HG02571 (cell line): ENCODE results near the gene LMCD1.
A peak's percentile ranks its signal among the peaks of the same experiment; 100 is the strongest.

Source experiments
- ATAC-seq: cut with Tn5 transposase; IDR thresholded peaks from one replicate; pipeline ENCODE4 v1.9.1; 2021; ENCODE audit warnings: mild to moderate bottlenecking, moderate library complexity; ENCODE audit not compliant: unreplicated experiment

LMCD1 gene

DNA sequence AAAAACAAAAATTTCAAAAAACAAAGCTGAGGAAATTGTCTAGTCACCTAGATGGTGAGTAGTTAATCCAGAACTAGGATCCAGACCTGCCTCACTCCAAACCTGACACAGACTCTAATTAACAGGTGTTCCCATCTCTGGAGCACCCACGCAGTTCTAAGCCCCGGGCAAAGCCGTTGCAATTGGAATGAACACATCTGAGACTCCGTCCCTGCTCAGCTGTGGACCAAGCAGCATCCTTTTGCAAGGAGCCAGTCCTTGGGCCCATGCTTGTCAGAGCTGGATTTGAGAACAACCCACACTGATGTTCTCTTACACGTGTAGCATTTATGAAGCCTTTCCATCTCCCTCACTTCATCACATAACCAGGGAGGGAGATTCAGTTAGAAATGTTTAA lies 54.8 kb downstream of the LMCD1 start:
- ATAC-seq: no peak

DNA sequence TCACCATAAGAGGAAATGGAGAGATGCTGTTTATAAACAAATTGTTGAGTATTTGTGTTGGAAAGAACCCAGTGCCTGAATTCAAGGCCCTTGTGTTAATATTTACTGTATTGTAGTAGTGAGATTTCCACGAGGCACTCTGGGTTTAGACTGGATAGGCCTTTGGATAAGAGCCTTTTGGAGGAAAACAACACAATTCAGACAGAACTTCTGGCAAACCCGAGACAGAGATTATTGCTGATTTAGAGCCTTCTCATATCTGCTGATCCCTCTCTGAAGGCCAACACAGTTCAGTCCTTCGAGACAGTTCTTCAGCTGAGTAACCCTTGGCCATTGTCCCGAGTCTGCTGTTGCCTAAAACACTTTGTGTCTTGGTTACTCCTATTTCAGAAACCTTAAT lies 55.7 kb downstream of the LMCD1 start:
- ATAC-seq: no peak

DNA sequence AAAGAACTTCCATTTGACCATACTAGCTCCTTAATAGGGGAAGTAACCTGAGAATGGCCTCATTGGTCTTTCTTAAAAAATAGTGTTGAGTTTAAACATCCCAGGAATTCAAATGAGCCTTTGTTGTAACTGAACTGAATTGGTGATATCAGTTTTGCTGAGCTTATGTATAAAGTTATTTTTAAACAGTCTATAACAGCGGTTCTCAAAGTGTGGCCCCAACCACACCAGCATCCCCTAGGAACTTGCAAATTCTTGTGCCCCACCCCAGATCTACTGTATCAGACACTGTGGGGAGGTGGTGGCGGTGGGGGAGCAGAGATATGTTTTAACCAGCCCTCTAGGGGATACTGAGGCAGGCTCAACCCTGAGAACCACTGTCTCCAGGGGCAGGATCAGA lies 57.0 kb downstream of the LMCD1 start:
- no peak for ATAC-seq

DNA sequence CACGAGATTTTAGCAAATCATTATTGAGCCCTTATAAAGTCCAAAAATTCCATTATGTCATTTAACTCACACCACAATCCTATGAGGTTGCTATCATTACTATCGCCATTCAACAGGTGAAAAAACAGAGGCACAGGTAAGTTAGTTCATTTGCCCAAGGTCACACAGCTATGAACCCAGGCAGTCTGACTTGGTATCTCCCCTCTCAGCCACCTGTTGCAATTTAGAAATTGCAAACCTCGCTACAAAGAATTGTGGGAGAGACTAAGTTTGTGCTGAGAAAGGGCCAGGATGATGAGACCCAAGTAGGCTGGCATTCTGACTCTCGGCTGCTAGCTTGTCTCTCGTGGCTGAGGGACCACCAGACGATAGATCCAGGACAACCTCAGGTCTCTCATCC lies 57.7 kb downstream of the LMCD1 start:
- no peak for ATAC-seq

DNA sequence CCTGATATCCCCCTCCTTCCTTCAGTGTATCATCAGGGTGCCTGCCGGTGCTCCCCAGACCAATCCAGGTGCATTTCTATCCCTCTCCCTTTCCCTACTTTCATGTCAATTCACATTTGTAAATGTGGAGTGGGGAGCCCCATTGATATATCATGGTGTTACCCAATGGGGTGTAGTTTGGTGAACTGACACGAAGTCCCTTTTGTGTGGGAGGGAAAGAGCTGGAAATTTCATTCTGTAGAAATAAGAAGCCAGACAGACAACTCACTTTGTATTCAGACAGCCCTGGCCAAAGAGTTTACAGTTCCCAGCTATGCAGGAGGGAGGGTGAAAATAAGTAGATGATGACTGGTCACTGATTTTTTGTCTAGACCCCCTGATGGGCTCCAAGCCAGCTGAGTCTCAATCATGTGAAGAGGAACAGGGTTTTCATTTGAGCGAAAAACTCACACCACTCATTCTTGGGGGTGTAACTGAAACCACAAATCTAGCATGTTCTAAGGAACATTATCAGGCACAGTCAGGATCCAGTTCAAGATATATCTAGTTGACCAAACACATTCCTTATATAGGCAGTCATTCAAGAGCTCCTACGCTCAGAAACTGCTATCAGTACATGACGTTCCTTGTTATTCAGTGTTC lies 58.9 kb downstream of the LMCD1 start:
- no peak for ATAC-seq

DNA sequence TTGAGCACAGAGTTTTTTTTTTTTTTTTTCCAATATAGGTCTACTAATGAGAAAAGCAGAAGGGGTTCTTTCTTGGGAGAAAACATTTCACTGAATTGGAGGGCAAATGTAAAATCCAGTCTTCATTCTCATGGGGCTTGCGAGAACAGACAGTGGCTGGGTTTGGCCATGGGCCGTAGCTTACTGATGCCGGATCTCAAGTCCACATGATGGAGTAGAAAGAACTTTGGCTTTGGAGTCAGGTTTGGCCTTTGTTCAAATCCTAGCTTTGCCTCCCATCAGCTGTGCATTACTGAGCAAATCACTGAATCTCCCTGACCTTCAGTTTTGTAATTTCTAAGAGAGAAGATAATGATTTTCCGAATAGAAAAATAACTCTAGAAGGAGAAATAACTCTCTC lies 59.7 kb downstream of the LMCD1 start:
- no peak for ATAC-seq

DNA sequence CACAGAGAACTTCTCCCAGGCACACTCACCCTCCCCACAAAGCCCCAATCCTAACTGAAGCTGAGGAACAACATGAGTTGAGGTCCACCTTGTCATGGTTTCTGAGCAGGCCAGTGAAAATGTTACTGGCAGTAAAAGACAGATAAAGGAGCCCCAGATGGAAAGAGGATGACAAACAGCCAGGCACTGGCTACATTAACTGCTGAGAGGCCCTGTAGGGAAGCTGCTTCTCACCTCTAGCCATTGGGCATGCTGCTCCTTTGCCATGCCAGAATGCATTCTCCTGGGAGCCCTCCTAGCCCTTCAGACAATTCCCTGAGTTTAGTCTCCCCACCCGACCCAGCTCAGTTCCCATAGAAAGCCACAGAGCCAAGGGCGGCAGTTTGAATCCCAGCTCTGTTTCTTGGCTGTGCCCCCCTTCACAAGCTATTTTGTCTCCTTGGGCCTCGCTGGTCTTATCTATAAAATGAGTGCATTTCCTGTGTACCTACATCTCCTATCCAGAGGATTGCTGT lies 60.5 kb downstream of the LMCD1 start:
- ATAC-seq: no peak

DNA sequence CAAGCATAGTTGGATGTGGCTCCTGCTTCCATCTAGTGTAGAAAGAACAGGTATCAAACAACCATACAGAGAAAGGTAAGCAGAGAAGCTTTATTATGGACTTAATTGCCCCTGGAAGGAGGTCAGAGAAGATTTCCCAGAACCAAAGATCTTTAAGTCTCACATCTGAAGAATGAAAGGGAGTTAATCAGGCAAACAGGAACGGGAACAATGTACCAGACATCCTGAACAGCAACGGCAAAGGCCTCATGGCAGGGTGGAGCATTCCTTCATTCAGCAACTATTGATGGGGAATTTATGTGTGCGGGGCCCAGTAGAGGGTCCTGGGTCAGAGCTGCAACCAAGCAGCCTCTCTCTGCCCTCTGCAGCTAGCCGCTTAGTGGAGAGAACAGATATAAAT lies 61.5 kb downstream of the LMCD1 start:
- ATAC-seq: no peak

DNA sequence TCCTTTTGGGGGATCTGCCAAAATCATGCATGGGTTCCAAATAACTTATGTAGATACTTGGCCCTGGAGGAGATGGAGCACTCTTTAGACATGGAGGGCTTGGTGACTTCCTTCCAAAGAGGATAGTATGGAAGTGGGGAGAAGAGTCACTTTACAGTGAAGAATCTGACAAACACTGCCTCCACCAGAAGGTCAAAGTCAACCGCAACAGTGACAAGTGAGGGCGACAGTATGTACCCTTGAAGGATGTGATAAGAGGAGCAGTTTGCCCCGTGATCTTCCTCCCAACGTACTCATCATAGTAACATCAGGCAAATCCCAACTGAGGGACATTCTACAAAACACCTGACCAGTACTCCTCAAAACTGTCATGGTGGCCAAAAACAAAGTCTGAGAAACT lies 62.0 kb downstream of the LMCD1 start:
- no peak for ATAC-seq

DNA sequence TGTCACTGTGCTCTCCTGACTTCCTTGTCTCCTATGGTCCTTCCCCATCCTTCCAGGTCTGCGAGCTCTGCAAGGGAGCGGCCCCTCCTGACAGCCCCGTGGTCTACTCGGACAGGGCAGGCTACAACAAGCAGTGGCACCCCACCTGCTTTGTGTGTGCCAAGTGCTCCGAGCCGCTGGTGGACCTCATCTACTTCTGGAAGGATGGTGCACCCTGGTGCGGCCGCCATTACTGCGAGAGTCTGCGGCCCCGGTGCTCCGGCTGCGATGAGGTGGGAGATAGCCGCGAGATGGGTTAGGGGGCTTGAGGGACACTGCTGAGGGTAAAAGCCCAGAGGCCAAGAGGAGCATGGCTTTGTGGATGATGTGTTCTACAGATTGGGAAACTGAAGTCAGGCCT lies 63.8 kb downstream of the LMCD1 start:
- ATAC-seq: no peak

DNA sequence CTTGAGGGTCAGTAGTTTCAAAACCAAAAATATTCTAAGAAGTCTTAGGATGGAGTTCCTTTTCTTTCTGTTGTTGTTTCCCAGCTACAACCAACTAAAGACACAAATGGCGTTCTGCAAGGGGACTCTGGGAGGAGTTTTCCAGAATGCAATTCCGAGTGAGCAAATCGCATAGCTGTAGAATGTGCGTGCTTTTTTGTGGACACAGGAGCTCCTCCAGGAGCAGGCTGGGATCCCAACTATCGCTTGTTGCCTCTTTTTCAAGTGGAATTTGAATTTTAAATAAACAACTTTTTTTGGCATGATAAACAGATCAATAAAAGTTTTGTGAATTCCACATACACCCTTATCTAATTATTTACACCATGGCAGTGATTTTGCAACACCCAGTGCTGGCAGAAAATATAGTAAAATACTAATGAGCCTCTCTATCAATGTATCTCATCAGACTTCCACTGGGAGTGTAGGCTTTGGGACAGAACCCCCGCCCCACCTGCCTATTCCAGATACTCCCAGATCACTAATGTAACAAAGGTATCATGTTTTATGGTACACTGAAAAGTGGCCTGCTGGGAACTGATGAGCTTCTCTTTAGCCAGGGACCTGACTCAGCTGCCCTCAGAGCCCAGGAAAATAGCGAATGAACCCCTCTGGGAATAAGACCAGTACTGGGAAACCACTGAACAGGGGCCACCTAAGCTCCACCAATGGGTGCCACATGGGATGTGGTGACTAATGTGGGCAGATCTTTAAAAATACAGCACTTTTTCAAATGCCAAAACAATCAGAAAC lies 66.4 kb downstream of the LMCD1 start:
- no peak for ATAC-seq

DNA sequence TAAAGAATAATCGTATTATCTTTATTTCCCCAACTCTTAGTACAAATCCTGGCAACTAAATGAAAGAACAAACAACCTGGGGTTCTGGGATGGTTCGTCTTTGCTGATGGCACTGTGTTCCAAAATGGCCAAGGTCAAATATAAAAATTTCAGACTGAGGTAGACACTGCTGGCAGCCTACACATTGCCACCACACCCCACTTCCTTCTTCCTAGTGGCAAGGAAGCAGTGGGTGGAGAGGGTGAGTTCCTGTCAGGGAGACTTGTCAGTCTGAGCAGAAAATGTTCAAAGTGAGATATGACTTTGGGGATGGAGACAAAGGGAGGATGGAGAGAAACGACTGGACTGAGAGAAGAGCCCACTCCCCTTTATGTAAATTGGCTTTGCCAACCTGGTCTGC lies 69.6 kb downstream of the LMCD1 start:
- ATAC-seq: no peak

DNA sequence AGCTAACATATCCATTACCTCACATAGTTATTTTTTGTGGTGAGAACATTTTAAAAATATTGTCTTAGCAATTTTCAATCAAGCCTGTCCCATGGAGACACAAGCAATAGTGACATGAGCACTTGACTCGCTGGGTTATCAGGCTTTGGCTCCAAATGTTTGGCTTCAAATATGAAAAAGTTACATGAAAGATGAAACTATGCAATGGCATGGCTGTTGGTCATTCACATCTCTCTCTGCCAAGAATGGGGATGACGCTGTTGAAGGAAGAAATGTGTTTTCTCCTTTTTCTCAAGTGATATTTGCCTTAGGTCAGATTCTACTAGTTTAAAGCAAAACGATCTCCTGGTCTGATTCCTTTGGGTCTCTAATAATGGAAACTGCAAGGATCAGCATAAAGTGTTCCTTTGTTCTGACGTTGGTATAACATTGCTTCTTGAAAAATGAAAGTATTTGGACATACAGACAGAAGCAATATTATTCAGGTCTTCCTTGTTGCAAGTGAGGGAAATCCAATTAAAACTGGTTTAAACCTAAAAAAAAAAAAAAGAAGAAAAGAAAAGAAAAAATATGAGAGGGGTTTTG lies 71.8 kb downstream of the LMCD1 start:
- ATAC-seq: no peak

DNA sequence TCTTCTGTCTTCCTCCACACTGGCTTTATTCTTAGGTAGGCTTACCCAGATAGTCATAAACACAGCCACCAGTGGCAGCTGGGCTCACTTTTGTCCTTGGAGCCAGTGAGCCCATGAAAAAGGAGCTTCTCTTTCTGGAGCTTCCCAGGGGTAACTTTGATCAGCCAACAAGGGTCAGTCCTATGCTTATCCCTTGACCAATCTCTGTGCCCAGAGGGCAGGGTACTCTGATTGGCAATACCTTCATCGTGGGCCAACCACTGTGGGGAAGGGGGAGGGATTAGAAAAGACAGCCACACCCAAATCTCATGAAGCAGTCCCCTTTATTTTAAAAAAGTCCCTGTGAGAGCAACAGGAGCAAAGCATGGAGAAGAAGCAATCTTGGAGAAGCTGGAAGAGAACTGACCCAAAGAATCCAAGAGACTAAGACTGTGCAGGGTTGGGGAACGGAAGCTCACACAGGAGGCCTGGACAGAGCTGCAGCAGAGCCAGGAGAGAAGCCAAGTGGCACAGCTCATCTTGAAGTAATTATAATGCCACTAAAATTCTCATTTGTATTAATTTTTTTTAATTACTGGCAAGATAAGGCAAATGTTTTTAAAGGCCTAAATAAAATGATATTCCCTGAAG lies 72.5 kb downstream of the LMCD1 start:
- ATAC-seq: no peak

DNA sequence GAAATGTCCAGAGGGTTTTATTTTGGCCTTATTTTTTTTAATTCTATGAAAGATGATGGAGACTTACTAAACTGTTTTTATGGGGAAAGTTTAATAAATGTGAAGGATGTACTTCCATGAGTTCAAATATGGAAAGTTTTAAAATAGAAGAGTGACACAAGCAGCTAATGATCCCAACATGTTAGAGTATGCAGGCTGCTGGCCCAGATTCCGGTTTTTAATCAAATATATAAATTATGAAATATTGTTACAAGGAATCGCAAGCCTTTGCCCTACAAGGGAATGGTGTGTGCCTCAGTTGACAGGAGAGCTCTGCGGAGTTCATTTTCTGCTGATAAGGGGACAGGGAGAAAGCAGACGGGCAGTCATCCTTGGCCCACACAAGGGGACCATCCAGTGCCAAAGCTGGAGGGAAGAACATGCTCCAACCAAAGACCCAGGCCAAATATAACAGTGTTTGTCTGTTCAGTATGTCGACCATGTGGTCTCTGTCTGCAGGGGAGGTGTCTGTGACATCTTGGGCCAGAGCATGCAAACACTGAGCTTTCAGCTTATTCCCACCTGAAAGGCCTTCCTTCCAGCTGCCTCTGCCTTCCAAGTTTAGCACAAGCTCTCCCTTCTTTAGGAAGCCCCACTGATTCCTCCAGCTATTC lies 73.2 kb downstream of the LMCD1 start:
- ATAC-seq: no peak

DNA sequence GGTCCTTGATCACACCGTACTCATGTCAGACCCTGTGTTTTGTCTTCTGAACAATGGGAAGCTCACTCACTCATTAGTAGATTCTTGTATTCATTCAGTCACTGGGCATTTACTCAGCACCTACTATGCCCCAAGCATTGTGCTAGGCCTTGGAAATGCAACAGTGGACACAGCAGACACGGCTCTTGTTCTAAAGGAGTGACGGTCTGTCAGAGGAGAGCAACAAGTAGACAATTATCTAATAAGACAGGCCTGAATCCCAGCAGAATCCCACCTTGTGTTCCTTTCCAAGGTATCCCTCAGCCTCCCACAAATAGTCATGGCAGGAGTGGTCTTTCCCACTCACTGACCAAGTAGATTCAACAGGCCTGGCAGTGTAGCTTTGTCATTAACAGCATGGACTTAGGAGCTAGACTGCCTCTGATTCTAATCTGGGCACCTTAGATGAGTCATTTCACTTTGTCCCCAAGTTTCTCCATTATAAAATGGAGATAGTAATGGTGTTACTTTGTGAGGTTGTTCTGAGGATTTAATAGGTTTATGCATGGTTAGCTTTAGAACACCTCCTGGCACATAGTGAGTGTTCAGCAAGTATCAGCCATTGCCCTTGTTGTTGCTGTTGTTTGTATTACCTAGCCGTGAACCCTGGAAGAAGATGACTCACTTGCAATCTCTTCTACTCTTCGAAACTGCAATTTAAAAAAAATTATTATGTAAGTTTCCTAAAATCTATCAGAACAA lies 73.9 kb downstream of the LMCD1 start:
- no peak for ATAC-seq

DNA sequence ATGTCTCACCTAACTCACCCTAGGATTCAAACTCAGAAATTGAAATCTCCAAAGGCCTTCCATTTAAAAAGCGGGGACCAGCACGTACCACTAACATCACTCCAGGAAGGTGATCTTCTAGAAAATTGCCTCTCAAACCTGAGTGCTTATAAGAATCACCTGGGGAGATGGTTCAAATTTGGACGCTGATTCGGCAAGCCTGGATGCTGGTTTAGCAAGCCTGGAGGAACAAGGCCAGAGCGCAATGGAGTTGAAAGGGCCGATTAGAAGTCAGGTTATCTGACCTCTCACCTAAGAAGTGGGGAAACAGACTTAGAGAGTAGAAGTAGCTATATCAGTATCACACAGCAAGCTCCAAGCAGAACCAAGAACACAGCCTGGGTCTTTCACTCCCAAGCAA lies 74.8 kb downstream of the LMCD1 start:
- ATAC-seq: no peak

DNA sequence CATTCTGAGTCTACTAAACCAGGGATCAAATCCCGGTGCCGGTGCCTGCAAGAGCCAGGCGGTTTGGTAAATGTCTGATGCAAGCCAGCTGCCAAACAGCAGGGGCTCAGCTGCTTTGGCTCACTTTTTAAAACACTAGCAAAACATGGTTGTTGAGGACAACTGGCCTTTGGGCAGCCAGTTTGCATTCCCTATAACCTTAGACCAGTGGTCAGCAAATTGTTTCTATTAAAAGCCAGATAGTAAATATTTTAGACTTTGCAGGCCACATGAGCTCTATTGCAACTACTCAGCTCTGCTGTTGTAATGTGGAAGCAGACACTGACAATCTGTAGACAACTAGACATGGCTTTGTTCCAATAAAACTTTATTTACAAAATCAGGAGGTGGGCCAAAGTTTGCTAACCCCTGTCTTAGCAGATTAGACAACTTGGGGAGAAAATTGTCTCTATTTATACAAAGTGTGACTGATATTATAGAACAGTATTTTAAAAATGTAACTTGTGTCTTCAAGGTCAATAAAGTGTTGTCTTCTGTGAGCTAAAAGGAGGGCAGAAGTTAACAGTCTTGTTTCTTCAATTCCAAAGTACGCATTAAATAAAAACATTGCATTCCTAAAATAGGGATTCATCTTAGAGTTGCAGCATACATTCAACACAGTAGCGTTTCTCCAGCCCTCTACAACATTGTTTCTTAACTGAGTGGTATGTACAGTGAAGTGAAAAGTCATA lies 75.4 kb downstream of the LMCD1 start:
- ATAC-seq: no peak

DNA sequence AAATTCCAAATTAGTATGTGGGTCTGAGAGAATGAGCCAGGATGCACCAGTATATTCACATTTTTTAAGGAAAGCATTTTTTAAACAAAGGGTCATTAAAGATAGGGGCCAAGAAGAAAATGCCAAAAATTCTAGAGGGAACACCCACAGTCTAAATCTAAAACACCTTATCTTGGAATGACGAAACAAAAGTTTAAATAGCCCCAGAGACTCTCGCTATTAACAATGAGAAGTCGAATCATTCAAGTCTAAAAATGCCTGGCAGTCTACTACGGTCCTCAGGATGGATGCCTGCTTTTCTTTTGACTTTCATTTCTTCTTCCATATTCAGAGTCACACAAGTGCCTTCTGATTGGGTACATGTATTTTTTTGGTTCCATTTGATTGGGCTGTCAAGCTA lies 76.7 kb downstream of the LMCD1 start:
- no peak for ATAC-seq

DNA sequence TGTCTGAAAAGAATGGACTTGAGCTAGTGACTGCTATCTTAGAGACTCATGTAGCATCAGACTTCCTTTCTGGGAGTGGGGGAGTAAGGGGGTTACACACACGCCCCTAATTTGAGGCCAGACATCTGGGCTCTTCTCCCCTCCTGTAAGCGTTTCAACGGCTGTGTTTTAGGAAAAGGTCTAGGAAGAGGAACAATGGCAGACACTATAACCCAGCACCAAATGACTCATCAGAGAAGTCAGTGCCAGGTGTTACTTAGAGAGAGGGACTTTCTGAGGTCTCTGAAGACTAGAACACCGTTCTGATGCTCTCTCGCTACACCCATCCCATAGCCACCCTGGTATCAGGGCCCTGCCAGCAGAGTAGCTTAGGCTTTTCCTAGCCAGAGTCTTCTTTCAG lies 77.5 kb downstream of the LMCD1 start:
- peak; percentile 98 for ATAC-seq
